Nucleus accumbens (tissue), 56 donors: Measurements from ENCODE around the gene TROAP.
"Not testable (repeated sequence)": the region's sequence is repeated elsewhere in the genome, so short reads cannot be mapped to it uniquely, and the experiment has no call there.

Source experiments
- DNase-seq, 56 donors: peaks; one replicate each; lab custom pipeline; 2025; lab: John Stamatoyannopoulos, UW

Gene TROAP

GRCh38 chr12:49322708-49323523 is at the start of gene TROAP:
TSS of gene TROAP (plus strand) at chr12:49323255. CDS start at chr12:49323609, 354 bp downstream.
- peak; percentile 67 to 99 (median 96) for DNase-seq

- no peak for DNase-seq
These were observed 49.2 kb upstream of the TROAP start for GRCh38 chr12:49273726-49274395.

- DNase-seq, result no peak
These were observed 48.5 kb upstream of the TROAP start for GRCh38 chr12:49274396-49275069.

GRCh38 chr12:49276304-49277290 is 46.5 kb upstream of the TROAP start:
- no peak for DNase-seq

- no peak for DNase-seq
These were observed 45.6 kb upstream of the TROAP start for GRCh38 chr12:49277466-49277865.

GRCh38 chr12:49279706-49280159 is 43.3 kb upstream of the TROAP start:
- DNase-seq, result peak in 5 of 56 donors; percentile 6 to 26 (median 10)

- not testable (repeated sequence) for DNase-seq
These were observed 42.5 kb upstream of the TROAP start for GRCh38 chr12:49280545-49280944.

- DNase-seq, result no peak
These were observed 40.8 kb upstream of the TROAP start for GRCh38 chr12:49282302-49282701.

- not testable (repeated sequence) for DNase-seq
These were observed 40.2 kb upstream of the TROAP start for GRCh38 chr12:49282740-49283375.

GRCh38 chr12:49283541-49284429 is 39.3 kb upstream of the TROAP start:
- no peak for DNase-seq

GRCh38 chr12:49284672-49285071 is 38.4 kb upstream of the TROAP start:
- no peak for DNase-seq

- no peak for DNase-seq
These were observed 35.2 kb upstream of the TROAP start for GRCh38 chr12:49287876-49288275.

- peak in 30 of 56 donors; percentile 4 to 67 (median 22) for DNase-seq
These were observed 34.6 kb upstream of the TROAP start for GRCh38 chr12:49288412-49288853.

- DNase-seq, result no peak
These were observed 34.0 kb upstream of the TROAP start for GRCh38 chr12:49288922-49289555.

- DNase-seq, result no peak
These were observed 30.4 kb upstream of the TROAP start for GRCh38 chr12:49292729-49293055.

GRCh38 chr12:49293056-49293956 is 29.7 kb upstream of the TROAP start:
- peak in 11 of 56 donors; percentile 5 to 41 (median 14) for DNase-seq
